ENCODE measurements around the gene SRRT.

Gene SRRT

GRCh38 chr7:100882201-100882600 lies 7.3 kb downstream of the SRRT start:
- DNase-seq, result no peak

DNA sequence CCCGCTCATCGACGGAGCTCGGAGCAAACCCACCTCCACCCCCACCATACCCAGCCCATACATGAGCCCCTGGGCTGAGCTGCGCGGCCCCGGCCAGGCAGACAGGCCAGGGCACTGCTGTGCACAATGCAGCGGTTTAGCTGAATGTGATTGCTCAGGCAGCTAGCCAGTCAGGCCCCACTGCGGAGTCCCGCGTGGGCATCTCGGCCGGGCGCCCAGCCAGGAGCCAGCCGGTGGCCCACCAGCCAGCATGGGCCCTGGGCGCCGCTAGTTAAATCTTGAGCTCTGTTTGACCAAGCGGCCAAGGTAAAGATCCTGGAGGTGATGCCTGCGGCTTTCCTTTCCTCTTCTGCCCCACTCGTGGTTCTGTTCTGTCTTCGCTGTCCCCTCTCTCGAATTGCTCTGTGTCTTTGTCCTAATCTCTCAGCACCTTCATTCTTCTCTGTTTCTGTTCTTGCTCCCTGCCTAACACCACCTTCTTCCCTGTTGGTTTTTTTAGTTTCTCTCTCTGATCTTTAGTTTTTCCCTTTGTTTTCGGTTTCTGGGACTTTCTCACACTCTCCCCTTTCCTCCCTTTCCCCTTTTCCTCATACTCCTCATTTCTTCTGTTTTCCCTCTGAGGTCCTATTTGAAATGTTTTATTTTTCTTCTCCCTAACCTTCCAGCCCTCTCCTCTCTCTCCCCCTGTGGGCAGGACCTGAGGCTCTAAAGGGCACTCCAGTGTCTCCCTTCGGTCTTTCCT lies 8.1 kb downstream of the SRRT start:
- DNase-seq, result no peak

GRCh38 chr7:100884736-100885439 lies 10.0 kb downstream of the SRRT start:
- peak in 1 of 5 donors; percentile 50 for DNase-seq

DNA sequence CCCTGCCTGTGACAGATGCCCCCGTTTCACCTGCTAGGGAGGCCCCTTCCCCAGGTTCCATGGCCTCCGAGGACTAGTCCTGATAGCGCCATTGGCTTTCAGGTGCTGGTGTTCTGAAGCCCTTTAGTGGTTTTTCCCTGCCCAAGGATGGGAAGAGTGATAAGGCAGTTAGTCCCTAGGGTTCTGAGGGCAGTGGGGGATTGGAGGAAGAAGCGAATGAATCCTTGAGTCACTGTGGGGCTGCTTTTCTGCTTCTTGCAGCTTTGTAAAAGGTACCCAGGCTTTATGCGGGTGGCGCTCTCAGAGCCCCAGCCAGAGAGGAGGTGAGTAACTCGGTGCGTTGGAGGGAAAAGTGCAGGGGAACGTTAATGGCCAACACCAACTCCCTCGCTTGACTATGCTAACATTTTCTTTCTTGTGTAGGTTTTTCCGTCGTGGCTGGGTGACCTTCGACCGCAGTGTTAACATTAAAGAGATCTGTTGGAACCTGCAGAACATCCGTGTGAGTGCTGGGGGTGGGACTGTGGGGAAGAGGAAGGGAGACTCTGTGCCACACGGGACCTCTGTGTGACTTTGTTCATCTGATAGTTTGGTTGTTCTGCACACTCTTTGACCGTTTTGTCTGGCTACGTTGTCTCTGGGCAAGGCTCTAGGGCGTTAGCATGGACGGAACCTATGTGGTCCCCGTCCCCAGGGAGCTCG lies 10.7 kb downstream of the SRRT start:
- DNase-seq, result no peak

GRCh38 chr7:100886142-100886935 lies 11.4 kb downstream of the SRRT start:
- DNase-seq, result no peak

- no peak for DNase-seq
These were observed 12.1 kb downstream of the SRRT start for GRCh38 chr7:100886936-100887515.

GRCh38 chr7:100887516-100888290 lies 12.8 kb downstream of the SRRT start:
- peak in 3 of 5 donors; percentile 53 to 74 (median 67) for DNase-seq

GRCh38 chr7:100888291-100888987 lies 13.5 kb downstream of the SRRT start:
- no peak for DNase-seq

DNA sequence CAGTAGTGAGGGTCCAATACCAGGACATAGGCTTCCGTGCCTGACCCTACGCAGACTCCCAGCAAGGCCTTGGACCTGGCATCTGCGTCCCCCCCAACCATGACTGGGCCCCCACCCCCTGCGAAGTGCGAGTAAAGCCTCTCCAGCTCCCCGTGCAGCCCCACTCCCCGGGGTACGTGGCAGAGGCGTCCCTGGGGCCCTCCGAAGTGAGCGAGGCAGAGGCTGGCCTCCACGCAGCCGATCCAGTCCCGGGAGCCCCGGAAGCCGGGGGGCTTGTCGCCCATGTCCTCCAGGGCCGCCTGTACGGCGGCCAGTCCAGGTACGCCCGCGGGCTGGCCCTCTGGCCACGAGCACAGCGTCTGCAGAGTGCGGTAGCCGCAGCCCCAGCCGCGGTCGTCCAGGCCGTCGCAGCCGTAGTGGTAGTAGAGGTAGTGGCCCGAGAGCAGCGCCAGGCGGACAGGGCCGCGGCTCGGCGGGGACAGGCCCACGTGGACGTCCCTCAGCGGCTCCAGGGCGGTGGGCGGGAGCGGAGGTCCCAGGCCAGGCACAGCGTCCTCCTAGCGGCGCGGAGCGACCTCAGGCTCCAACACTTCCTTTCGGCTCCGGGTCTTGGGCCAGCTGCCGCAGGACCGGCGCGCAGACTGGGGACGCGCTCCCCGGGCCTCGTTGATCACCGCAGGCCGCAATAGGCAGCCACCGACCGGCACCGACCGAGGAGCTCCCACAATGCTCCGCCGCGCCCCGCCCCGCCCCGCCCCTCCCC lies 14.3 kb downstream of the SRRT start, which contains the start of gene UFSP1:
Gene UFSP1 (minus strand): TSS at position 728 of the 763 bp plus-strand sequence. CDS start 444 bp downstream, at position 284.
- DNase-seq, result no peak

DNA sequence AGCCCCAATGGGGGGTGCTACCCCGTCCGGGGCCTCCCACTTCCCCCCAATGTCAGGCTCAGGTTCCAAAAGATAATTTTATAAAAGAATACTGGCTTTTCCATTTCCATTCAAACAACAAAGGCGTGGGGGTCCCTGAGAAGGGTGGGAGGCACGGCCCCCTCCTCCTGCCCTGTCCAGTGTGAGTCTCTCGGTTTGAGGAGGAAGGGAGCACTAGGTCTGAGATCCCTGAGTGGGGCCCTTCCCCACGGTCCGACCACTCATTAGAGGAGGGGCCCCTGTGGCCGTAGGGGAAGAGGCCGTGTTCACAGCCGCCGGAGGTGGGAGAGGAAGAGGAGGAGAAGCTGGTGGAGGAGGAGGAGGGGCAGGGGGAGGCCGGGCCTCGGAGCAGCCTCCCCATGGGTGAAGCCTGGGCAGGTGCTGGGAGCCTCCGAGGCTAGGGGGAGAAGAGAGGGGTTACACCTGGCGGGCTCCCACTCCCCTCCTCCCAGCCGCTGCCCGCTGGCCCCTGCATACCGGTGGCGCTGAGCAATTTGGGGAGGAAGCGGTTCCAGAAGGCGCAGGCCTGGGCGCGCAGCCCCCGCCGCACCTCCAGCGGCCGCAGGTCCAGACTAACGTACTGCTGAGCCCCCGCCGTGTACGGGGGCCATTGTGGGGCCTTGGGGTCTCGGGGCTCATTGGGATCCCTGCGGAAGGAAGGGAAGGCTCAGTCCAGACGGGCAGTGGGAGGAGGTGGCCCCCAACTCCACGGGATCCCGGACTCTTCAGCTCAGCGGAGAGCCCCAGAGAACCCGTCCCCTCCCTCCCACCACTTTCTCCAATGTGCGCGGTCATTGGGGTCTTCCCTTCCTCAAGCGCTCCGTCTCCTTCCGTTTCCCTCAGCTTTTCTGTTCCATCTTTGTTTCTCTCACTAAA lies 16.0 kb downstream of the SRRT start:
- no peak for DNase-seq

DNA sequence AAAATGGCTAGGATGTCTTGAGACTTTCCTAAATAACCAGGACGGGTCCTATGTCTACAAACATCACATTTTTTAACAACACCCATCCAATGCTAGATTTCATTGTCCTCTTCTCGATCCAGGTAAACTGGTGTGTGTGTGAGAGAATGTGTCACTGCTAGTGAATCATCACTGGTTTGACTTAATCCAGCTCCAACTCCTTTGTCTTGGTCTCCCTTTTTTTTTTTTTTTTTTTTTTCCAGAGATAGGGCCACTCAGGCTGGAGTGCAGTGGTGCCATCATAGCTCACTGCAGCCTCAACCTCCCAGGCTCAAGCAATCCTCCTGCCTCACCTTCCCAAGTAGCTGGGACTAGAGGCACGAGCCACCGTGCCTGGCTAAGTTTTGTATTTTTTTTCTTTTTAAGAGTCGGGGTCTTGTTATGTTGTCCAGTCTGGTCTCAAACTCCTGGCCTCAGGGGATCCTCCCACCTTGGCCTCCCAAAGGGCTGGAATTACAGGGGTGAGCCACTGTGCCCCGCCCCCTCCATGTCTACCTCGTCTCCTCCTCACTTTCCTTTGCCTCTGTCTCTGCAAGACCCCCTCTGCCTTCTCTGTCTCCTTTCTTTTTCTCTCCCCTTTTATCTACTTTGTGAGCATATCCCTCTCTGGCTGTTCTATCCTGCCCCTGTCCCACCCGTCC lies 16.8 kb downstream of the SRRT start:
- DNase-seq, result no peak

DNA sequence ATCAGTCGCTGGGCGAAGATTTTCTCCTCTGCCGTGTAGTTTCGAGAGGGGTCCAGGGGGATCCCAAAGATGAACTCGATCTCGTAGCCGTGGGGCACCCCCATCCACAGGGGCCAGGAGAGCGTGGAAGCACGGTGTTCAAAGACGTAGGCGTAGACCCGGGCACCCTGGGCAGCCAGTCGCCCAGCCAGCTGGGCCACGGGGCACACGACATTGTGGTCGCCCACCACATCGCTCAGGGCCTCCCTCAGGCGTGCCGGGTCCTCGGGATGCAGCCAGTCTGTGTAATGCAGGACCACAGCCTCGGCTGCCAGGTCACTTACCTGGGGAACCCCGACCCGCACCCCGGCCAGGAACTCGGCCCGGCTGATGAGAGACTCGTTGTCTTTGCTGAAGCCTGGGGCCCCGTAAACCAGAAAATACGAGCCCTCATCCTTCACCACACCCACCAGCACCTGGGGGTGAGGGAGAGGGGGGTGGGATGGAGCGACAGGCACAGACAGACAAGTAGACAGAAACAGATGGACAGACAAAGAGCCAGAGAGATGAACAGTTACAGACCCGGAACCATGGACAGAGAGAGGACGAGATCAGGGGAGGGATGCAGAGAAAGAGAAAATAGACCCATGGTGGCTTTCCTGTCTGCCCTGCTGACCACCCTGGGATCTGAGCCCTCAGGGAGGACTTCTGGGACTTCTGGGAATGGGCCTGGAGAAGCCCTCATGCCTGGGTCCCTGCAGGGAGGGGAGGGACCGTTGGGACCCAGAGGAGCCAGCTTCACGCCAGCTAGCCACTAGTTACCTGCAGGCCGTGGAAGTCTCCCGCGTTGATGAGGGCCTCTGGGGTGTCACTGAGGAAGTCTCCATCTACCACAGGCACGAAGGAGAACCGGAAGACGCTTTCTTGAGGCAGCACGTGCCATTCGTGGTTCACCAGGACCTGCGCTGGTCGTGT lies 17.7 kb downstream of the SRRT start:
- no peak for DNase-seq

- DNase-seq, result no peak
These were observed 18.5 kb downstream of the SRRT start for GRCh38 chr7:100893318-100893895.

DNA sequence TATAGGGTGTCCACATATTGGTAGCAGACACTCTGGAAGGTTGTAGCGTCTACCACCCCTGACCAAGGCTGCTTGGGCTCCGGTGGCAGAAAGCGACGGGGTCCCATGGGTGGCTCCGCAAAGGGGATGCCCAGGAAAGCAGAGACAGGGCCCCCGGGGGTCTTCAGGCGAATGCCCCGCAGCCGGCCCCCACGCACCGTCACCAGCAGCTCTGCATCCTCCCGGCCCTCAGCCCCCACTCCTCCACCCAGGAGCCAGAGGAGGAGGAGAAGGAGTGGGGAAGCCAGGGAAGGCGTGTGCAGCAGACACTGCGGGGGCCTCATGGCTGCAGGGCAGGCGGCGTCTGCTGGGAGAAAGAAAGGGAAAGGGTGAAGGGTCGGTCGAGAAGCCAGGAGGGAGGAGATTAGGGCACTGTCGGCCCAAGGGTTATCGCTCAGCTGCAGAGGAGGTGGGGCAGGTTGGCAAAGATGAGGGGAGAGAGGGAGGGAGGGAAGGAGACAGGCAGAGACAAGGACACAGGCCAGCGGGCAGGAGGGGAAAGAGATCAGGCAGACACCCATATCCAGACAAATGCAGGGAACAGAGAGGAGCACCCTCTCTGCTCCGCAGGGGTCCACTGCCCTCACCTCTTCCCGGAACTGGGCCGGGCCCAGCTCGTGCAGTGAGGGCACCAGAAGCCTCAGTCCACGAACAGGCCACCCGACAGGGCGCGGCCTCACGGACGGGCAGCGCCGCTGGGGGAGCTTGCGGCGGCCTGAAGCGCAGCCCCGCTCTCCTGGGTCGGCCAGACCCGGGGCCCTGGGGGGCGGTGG lies 19.2 kb downstream of the SRRT start:
- DNase-seq, result no peak

DNA sequence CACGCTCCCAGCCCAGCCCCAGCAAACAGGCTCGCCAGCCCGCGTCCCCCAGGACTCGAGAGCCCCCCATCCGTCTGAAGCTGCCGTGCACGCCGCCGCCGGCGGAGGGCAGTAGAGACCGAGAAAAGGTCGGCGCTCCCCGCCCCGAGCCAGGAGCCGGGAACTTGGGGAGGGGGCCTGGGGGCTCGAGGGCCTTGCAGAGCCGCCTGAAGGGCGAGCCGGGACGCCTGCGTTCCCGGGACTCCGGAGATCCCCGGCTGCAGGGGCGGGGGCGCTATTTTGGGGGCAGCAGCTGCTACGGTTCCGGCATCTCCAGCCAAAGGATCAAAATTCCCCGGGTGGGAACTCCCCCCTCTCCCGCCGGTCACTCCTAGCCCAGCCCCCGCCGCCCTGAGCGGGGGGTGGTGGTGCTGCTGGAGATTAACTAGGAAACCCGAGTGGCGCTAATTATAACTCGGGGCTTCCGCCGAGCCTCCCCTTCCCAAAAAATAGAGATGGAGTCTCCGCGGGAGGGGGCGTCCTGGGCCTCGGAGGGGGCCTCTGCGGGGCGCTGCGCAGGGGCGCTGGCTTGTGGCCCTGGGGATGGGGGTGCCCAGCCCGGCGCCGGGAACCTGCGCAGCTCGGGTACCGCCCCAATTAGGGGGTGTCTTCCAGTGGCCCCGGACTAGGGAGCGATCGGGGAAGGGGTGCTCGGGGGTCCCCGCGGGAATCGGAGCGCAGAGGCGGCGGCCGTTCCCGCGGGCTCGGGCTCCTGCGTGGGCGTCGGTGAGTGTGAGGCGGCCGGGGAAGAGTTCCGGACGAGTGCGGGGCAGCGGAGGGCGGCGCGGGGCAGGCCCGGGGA lies 20.2 kb downstream of the SRRT start:
- DNase-seq, result peak in 2 of 5 donors; percentile 36 to 49

Measured in T-helper 1 cell (primary cell).